K562 (cell line): ENCODE measurements around the gene ULBP2. TPM values are rescaled to one million over a fixed set of nuclear protein-coding genes. Genes with fewer than 3 reads are reported as not detected.
A peak's percentile ranks its signal among the peaks of the same experiment; 100 is the strongest.

Experiments
- DACH1 ChIP-seq: fragments of 450-650 bp; IDR thresholded peaks from 2 replicates; pipeline ENCODE4 v1.6.1; 2018; ENCODE audit not compliant: partially characterized antibody
- GATAD2A ChIP-seq: fragments of 450-650 bp; IDR thresholded peaks from 2 replicates; pipeline ENCODE4 v1.6.1; 2017
- JUN ChIP-seq, 2 experiments: sonication (generic) in 1 of 2; formaldehyde crosslinking in 1 of 2; IDR thresholded peaks; 2 replicates each; pipeline versions ENCODE4 v1.6.1 to v1.8.0; 2012 to 2022; ENCODE audit warnings: borderline replicate concordance in 2 of 2, mild to moderate bottlenecking in 2 of 2, improper control_type of control experiment in 1 of 2, low read depth in 1 of 2, low read length in 1 of 2, missing genetic modification reagents in 1 of 2
- KDM4B ChIP-seq, 2 experiments: fragments of 450-650 bp in 1 of 2; sonication (generic) in 1 of 2; IDR thresholded peaks; 2 replicates each; pipeline ENCODE4 v1.6.1; 2016 to 2017; ENCODE audit warnings: borderline replicate concordance in 2 of 2, antibody characterized with exemption in 1 of 2, low read depth in 1 of 2, mild to moderate bottlenecking in 1 of 2
- KLF13 ChIP-seq: fragments of 450-650 bp; IDR thresholded peaks from 2 replicates; pipeline ENCODE4 v1.6.1; 2016; ENCODE audit warnings: missing genetic modification characterization, low read depth, mild to moderate bottlenecking, missing compliant biosample characterization, moderate library complexity, borderline replicate concordance
- MAZ ChIP-seq, 2 experiments: fragments of 450-650 bp in 1 of 2; sonication (generic) in 1 of 2; formaldehyde crosslinking; IDR thresholded peaks in 1 of 2; conservative IDR thresholded peaks in 1 of 2; 2 replicates each; pipeline versions ENCODE4 v1.4.0 to v1.5.0; 2020; ENCODE audit warnings: mild to moderate bottlenecking in 1 of 2, missing genetic modification reagents in 1 of 2
- MECOM ChIP-seq: fragments of 250-450 bp; sonication (Bioruptor Pico); IDR thresholded peaks from 2 replicates; pipeline ENCODE4 v1.8.0; 2022; ENCODE audit warnings: inconsistent platforms
- MTF1 ChIP-seq: fragments of 250-450 bp; sonication (Bioruptor Pico); IDR thresholded peaks from 2 replicates; pipeline ENCODE4 v1.9.0; 2021; ENCODE audit warnings: moderate library complexity, mild to moderate bottlenecking, inconsistent platforms, borderline replicate concordance
- NCOA1 ChIP-seq: fragments of 450-650 bp; IDR thresholded peaks from 2 replicates; pipeline ENCODE4 v1.6.1; 2016; ENCODE audit warnings: low read depth
- NFIX ChIP-seq: fragments of 250-450 bp; sonication (Bioruptor Pico); IDR thresholded peaks from 2 replicates; pipeline ENCODE4 v1.4.0; 2020; ENCODE audit warnings: low read depth, mild to moderate bottlenecking, moderate library complexity
- PML ChIP-seq: IDR thresholded peaks from 2 replicates; pipeline ENCODE4 v1.6.1; 2012; ENCODE audit warnings: low read length, inconsistent platforms
- SRSF3 ChIP-seq: fragments of 200-400 bp; formaldehyde crosslinking; IDR thresholded peaks from 2 replicates; pipeline ENCODE4 v1.6.1; 2016; ENCODE audit warnings: mild to moderate bottlenecking, low read length, moderate library complexity; ENCODE audit not compliant: insufficient read depth
- ZNF143 ChIP-seq: sonication (generic); formaldehyde crosslinking; IDR thresholded peaks from 2 replicates; pipeline ENCODE4 v1.9.0; 2022; ENCODE audit warnings: mild to moderate bottlenecking, missing genetic modification reagents
- ZNF253 ChIP-seq: fragments of 250-450 bp; sonication (Bioruptor Pico); conservative IDR thresholded peaks from 2 replicates; pipeline ENCODE4 v1.6.1; 2021; ENCODE audit warnings: mild to moderate bottlenecking
- polyA plus RNA-seq, 8 experiments: library from polyadenylated mRNA; depleted of rRNA in 4 of 8; stranded (reverse) in 5 of 8; unstranded in 3 of 8; fragments of >200 nt; fragmentation: Nextera tagmentation in 2 of 8; fragmentation: Illumina TruSeq in 1 of 8; extraction: Ambion mirVana in 2 of 8; extraction: Trizol in 1 of 8; gene quantifications; 2 replicates each; pipeline versions ENCODE4 v1.2.1 to v1.2.3, GENCODE V29; 2011 to 2014; ENCODE audit warnings: inconsistent platforms in 1 of 8, missing spikeins in 1 of 8
- total RNA-seq, 7 experiments: library from RNA; depleted of rRNA in 6 of 7; stranded (reverse); fragments of >200 nt in 6 of 7; fragmentation: Illumina TruSeq in 2 of 7; extraction: Trizol in 2 of 7; gene quantifications; 2 replicates each; pipeline versions ENCODE4 v1.2.1 to v1.2.3, GENCODE V29; 2011 to 2021; ENCODE audit warnings: low replicate concordance in 1 of 7
- TF ChIP-seq, protein P1 (sequence below): fragments of 250-450 bp; sonication (Bioruptor Pico); IDR thresholded peaks from 2 replicates; pipeline ENCODE4 v1.4.0; 2020; ENCODE audit warnings: mild to moderate bottlenecking, moderate library complexity, borderline replicate concordance
- TF ChIP-seq, protein P2 (sequence below): fragments of 450-650 bp; IDR thresholded peaks from 2 replicates; pipeline ENCODE4 v1.6.1; 2016
- TF ChIP-seq, protein P3 (sequence below), 3 experiments: fragments of 200-800 bp in 1 of 3; fragments of 250-450 bp in 1 of 3; fragments of 450-650 bp in 1 of 3; sonication (Bioruptor Pico) in 1 of 3; sonication (Bioruptor generic) in 1 of 3; formaldehyde crosslinking in 1 of 3; IDR thresholded peaks; 2 replicates each; pipeline versions ENCODE4 v1.6.1 to v1.8.0; 2016 to 2022; ENCODE audit warnings: mild to moderate bottlenecking in 2 of 3, missing genetic modification characterization in 2 of 3, missing compliant biosample characterization in 1 of 3, moderate library complexity in 1 of 3

ULBP2 gene
- total and polyA plus RNA-seq, 9 of the 15 experiments (the other 6 are each of a cell fraction or from before 2014, with no cell fraction given), result 0.50 to 5.3 (median 1.2) TPM

GRCh38 chr6:149963462-149964307 is 21.9 kb downstream of the ULBP2 start, which contains the start of gene ULBP1 (continued):
- TF ChIP-seq MAZ (CRISPR knock-in tag; conservative IDR thresholded peaks at IDR 0.05 in 1 of 2, IDR thresholded peaks at IDR 0.05 in 1 of 2) (peak; percentile 75 to 98), MTF1 (CRISPR knock-in tag) (no peak), ZNF253 (CRISPR knock-in tag) (no peak), KLF13 (tag) (peak; percentile 92; the same call in 1 of the 2 replicates), ZNF143 (CRISPR knock-in tag) (0 out of 2 replicates have a peak, but pooled peaks have one; percentile 41), NCOA1 (peak; percentile 58; the same call in 1 of the 2 replicates), GATAD2A (no peak), JUN (IDR thresholded peaks at IDR 0.05; ENCODE audit: borderline replicate concordance, low read depth, low read length) (peak; percentile 90; the same call in 1 of the 2 replicates), JUN (CRISPR knock-in tag; IDR thresholded peaks at IDR 0.05; ENCODE audit: borderline replicate concordance) (0 out of 2 replicates have a peak, but pooled peaks have one; percentile 39), PML (0 out of 2 replicates have a peak, but pooled peaks have one; percentile 31), MECOM (CRISPR knock-in tag) (no peak), SRSF3 (no peak), KDM4B (IDR thresholded peaks at IDR 0.05; ENCODE audit: borderline replicate concordance in 2 of 2, low read depth in 1 of 2) (0 out of 4 replicates have a peak, but pooled peaks of 1 of the 2 experiments have one; percentile 27), DACH1 (no peak), NFIX (no peak)
- TF ChIP-seq, protein P1, sequence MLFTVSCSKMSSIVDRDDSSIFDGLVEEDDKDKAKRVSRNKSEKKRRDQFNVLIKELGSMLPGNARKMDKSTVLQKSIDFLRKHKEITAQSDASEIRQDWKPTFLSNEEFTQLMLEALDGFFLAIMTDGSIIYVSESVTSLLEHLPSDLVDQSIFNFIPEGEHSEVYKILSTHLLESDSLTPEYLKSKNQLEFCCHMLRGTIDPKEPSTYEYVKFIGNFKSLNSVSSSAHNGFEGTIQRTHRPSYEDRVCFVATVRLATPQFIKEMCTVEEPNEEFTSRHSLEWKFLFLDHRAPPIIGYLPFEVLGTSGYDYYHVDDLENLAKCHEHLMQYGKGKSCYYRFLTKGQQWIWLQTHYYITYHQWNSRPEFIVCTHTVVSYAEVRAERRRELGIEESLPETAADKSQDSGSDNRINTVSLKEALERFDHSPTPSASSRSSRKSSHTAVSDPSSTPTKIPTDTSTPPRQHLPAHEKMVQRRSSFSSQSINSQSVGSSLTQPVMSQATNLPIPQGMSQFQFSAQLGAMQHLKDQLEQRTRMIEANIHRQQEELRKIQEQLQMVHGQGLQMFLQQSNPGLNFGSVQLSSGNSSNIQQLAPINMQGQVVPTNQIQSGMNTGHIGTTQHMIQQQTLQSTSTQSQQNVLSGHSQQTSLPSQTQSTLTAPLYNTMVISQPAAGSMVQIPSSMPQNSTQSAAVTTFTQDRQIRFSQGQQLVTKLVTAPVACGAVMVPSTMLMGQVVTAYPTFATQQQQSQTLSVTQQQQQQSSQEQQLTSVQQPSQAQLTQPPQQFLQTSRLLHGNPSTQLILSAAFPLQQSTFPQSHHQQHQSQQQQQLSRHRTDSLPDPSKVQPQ (CRISPR knock-in tag), result no peak
- TF ChIP-seq, protein P2, sequence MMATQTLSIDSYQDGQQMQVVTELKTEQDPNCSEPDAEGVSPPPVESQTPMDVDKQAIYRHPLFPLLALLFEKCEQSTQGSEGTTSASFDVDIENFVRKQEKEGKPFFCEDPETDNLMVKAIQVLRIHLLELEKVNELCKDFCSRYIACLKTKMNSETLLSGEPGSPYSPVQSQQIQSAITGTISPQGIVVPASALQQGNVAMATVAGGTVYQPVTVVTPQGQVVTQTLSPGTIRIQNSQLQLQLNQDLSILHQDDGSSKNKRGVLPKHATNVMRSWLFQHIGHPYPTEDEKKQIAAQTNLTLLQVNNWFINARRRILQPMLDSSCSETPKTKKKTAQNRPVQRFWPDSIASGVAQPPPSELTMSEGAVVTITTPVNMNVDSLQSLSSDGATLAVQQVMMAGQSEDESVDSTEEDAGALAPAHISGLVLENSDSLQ, result peak; percentile 97
- TF ChIP-seq, protein P3, sequence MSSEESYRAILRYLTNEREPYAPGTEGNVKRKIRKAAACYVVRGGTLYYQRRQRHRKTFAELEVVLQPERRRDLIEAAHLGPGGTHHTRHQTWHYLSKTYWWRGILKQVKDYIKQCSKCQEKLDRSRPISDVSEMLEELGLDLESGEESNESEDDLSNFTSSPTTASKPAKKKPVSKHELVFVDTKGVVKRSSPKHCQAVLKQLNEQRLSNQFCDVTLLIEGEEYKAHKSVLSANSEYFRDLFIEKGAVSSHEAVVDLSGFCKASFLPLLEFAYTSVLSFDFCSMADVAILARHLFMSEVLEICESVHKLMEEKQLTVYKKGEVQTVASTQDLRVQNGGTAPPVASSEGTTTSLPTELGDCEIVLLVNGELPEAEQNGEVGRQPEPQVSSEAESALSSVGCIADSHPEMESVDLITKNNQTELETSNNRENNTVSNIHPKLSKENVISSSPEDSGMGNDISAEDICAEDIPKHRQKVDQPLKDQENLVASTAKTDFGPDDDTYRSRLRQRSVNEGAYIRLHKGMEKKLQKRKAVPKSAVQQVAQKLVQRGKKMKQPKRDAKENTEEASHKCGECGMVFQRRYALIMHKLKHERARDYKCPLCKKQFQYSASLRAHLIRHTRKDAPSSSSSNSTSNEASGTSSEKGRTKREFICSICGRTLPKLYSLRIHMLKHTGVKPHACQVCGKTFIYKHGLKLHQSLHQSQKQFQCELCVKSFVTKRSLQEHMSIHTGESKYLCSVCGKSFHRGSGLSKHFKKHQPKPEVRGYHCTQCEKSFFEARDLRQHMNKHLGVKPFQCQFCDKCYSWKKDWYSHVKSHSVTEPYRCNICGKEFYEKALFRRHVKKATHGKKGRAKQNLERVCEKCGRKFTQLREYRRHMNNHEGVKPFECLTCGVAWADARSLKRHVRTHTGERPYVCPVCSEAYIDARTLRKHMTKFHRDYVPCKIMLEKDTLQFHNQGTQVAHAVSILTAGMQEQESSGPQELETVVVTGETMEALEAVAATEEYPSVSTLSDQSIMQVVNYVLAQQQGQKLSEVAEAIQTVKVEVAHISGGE (CRISPR knock-in tag; IDR thresholded peaks at IDR 0.05), result 0 out of 6 replicates have a peak, but pooled peaks of 1 of the 3 experiments have one; percentile 37
